ENCODE results near the gene ANGPTL2. TPM values are rescaled to one million over a fixed set of nuclear protein-coding genes. Genes with fewer than 3 reads are reported as not detected.

ANGPTL2 gene
- total RNA-seq, 1 experiment from 2014 or later: 0.08 TPM

DNA sequence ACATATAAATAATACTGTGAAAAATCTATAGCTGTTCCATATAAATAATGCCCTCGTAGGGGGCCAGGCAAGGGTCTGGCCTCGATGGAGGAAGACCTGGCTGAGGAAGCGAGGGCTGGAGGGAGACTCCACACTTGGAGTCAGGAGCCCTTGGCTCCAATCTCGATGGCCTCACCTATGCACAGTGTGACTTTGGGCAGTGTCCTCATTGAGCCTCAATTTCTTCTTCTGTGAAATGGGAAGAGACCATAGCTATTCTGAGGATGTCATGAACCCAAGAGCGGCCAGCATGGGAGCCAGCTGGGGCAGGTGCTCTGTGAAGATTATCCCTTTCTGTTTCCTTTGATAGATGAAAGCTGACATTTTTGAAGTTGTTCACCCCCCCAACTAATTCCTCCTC lies 24.8 kb downstream of the ANGPTL2 start:
- no peak for DNase-seq (ENCODE audit: low spot score)

DNA sequence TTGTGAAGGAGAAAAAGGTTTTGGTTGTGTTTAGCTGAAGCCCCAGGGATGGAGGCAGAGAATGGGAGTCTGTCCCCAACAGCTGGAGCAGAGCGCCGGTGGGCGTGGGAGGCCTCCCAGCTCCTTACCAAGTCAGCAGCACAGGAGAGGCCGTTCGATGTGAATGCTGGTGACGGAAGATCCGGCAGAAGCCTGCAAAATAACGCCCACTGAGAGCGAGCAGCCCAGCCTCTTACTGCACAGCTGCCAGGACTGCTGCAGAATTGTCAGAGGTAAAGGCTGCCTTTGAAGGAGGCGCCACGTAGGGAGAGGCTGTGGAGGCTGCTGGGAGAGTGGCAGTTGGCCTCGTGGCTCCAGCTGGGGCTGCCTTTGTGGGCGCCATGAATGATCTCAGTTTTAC lies 26.2 kb downstream of the ANGPTL2 start:
- no peak for DNase-seq (ENCODE audit: low spot score)

DNA sequence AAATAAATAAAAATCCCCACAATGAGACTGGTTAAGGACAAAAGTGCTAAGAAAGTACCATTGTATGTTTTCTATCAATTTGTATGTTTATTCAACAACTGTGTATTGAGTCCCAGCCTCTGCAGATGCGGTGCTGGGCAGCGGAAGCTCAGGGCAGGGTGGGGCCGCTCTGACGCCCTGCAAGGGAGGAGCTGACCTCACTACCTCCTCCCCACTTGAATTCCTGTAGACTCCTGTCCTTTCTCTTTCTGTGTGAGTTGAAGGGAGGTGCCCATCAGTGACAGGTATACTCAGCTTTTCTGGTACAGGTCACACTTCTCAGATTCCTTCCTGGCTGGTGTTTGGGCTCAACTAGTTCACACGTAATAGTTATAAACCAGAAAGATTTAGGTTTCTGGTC lies 27.0 kb downstream of the ANGPTL2 start:
- DNase-seq (ENCODE audit: low spot score): peak; percentile 68

DNA sequence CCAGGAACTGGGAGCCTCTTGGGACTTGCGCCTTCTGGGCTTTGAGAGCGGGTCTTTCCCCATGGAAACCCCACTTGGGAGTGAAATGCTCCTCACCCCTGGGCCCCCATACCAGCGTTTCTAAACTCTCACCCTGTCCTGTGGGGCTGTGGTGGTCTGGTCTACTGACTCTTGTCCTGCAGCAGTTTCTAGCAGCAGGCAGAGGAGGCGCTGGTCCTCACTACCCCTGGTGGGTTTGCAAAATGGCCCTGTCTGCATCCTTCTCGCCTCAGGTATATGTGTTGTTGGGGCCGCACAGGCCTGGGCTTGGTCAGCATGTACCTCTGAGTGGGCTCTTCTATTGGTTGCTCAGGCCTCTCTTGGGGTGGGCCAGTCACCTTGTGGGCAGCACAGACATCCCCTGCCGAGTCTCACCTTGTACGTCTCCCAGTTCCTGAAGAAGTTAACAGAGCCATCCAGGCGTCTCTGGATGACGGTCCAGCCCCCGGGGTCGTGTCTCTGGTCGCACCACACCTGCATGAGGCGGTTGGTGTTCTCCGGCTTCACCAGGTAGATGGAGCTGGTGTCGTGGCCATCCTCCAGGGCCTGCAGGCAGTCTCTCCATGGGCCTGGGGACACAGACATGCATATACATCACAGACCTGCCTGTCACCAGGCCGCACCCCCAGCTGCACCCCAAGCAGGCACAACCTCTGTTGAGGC lies 29.0 kb downstream of the ANGPTL2 start:
- no peak for DNase-seq (ENCODE audit: low spot score)

DNA sequence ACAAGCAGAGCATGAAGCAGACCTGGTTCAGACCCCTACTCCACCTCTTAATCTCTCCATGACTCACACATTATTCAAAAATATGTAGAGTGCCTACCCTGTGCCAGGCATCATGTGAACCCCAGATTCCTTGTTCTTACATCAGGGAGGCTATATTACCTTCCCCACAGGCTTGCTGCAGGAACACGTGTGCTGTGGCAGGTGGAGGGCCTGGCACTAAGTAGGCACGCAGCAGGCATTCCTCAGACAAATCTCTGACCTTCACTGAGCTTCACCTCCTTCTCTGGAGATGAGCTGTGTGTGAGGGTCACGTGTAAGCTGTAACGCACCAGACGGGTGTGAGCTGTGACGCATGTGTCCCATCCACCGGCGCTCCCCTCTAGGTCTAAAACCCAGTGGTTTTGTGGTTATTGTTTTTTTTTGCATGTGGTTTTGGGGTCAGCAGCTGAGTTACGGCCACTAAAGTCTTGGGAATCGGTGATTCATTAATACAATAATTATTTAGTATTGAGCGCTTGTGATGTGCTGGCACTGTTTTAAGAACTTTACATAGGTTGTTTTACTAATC lies 30.3 kb downstream of the ANGPTL2 start:
- no peak for DNase-seq (ENCODE audit: low spot score)

DNA sequence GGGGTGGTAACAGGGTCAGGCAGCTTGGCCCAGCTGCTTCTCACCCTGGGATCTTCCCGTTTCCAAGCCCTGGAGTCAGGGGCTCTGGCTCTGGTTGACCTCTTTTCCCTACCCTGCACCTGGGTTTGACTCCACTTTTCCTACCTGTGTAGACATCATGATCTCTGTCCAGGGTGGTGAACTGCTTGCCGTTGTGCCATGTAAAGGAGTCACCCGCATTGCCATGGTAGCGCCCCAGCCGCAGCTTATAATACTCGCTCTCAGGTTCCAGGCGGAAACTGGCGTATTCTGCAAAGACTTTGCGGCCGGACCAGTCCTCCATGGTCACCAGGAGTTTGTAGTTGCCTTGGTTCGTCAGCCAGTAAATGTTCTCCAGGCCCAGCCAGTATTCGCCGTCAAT lies 30.9 kb downstream of the ANGPTL2 start:
- no peak for DNase-seq (ENCODE audit: low spot score)

DNA sequence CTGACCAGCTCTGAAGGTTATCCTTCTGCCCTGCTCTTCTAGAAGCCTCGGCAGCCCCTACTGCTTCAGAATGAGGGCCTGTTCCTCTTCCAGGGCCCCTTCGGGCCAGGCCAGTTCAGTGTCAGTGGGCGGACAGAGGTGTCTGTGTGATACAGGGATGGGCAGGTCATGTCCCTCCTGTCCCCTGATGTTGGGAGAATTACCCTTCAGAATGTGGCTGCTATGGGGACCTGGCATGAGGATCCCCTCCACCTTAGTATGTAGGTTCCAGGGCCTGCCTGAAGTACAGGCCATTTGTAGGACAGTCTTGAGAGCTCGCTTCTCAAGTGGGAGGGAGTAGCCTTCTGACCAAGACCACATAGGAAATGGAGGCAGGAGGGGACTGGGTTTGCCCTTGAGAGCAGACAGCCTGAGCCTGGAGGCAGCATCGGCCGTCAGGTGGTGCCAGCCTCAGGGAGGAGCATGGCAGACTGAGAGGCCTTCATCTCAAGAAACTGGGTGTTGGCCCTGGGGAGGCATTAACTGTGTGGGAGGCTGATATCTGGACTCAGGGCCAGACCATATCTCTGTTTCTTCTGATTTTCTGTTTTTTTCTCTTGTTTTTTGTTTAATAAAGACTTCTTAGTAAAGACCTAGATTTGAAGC lies 32.0 kb downstream of the ANGPTL2 start:
- DNase-seq (ENCODE audit: low spot score): no peak

DNA sequence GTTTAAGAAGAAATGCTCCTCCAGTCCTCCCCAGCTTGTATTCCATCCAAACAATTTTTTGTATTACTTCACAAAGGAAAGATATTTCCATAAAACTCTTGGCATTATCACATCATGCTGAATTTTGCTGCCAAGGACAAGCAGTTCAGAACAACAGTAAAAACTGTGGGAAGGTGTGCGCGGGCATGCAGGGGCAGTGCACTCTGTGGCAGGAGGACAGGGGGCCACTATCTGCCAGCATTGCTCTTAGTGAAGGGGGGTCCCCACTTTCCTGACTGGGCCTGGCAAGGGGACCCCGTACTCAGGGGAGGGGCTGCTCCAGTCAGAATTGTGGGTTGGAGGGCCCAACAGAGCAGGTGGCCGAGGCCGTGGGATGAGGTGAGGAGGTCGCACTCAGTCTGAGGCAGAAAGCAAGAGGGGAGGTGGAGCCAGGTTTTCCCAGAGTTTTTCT lies 32.8 kb downstream of the ANGPTL2 start:
- no peak for DNase-seq (ENCODE audit: low spot score)

DNA sequence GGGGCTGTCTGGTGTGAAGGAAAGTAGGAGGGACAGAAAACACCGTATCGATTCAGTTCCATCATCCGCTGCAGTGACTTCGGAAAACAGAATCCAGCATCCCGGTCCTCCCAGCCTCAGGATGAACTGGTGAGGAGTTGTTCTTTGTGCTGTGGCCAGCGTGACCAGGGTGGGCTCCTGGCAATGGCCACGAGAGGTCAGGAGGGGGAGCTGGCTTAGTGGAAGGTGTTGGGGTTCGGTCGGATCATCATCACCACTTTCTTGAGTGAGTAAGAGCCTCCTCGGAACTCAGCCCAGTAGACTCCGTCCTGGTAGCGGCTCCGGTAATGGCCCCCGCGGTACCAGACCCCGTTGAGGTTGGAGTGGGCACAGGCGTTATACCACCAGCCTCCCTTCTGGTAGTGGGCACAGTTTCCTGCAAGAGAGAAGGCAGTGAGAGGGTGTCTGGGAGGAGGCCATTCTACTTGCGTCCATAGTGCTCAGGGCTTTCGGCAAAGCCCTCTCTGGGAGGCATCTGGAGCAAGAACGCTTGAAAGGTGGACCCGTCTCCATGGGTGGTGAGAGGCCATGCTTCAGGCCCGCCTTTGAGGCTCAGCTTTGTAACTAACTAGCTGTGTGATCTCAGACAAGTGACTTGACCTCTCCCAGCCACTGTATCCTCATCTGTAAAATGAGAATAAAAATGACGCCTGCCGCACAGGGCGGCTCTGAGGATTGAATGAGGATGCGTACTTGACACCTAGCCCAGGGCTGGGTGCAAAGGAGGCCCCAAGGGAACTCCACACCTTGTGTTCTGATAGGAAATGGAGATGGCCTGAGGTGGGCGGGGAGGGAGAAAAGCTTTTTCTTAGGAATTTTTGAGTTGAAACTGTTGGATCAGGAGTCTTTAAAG lies 33.5 kb downstream of the ANGPTL2 start:
- DNase-seq (ENCODE audit: low spot score): no peak

DNA sequence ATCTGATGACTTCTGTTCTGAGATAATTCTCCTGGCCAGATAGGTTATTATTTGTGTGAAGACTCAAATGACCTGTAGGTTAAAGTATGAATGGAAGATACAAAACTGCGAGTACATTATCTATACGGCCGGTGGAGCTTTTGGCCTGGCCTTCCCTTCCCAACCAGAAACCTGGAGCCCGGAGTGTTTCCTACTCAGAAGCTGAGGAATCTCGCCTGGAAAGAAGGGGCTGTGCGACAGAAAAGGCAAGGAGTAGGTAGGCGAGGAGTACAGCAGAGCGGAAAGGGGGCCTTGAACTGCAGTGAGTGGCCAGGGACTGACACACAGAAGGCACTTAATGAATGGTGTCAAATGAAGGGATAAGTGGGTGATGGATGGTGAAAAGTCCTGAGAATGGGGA lies 34.6 kb downstream of the ANGPTL2 start:
- no peak for DNase-seq (ENCODE audit: low spot score)

DNA sequence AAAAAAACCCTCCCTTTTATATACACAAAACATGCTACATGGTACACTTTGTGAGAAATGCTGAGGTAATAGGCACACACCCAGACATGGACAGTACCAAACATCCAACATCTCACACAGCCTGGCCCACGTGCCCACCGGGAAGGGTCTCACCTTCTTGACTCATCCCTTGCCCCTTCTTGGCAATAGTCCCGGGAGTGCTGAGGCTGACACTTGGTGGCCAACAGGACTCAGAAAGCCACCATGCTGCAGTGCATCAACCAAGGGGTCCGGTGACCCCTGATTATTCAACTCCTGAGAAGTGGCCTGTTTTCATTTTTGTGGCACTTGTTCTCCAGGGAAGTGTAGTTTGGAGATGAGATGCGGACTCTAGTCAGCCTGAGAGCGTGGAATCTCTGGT lies 35.0 kb downstream of the ANGPTL2 start:
- DNase-seq (ENCODE audit: low spot score): no peak

DNA sequence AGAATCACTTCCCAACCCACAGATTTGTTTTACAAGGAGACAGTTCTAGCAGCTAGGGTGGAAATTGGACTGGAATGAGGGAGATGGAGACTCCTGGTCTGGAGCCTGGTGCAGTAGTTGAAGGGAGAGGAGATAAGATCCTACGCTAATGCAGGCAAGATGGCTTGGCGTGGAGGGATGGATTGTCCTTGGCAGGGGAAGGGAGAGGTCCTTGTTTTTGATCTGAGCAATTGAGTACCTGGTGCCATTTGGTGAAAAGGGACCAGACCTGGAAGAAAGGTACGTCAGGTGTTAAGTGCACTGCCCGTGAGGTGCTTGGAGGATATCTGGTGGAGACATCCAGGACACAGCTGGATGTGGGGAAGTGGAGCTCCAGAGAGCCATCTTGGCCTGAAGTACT lies 35.7 kb downstream of the ANGPTL2 start:
- DNase-seq (ENCODE audit: low spot score): no peak

DNA sequence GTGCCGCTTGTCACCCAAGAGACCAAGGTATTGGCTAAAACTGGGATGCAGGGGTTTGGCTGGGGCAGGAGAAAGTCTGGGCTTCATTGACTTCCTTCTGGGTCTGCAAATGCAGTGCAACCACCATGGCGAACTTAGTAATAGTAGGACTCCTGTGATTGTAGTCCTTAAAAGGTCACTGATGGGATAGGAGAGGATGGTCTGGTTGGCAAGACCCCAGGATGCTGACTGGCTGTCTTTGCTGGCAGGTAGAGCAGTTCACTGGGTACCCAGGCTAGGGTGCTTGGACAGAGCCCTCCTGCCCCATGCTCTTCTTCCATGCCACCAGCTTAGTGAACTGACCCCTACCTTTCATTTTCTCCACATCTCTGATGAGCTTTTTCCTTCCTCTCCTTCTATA lies 37.2 kb downstream of the ANGPTL2 start:
- no peak for DNase-seq (ENCODE audit: low spot score)

DNA sequence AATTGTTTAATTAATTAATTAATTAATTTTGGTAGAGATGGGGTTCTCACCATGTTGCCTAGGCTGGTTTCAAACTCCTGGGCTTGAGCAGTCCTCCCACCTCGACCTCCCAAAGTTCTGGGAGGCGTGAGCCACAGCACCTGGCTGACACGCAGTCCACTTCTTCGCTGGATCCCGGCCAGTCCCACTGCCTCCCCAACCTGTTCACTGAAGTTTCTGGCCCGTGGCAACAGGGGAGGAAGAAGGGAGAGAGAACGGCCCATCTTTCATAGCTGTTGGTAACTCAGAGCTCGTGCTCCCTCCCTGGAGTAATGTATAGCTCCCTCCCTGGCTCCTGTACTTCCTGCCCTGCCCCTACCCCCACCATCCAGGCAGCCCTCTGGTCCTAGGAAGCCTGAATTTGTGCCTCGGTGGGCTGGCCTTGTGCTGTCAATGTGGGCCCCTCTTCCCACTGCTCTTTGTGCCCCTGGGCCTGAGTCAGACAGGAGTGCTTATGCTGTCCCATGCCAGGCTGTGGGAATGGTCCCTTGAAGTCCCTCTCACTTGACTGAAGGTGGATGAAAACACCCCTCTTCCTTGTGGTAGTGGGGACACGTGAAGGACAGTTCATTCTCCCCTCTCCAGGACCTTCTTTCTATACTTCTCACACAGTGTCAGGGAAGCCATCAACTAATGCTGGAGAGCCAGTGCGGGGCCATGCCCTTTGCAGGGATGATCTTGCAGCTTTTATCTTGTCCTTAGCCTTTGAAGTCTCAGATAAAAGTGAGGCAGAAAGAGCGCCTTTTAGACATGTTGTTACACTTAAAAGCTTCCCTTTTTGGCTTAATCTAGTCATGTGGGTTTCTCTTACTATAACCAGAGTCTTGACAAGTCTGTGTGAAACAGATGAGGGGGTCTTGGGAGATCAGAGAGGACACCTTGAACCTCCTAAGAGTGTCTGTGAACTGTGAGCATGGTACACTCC lies 38.1 kb downstream of the ANGPTL2 start:
- DNase-seq (ENCODE audit: low spot score): no peak

DNA sequence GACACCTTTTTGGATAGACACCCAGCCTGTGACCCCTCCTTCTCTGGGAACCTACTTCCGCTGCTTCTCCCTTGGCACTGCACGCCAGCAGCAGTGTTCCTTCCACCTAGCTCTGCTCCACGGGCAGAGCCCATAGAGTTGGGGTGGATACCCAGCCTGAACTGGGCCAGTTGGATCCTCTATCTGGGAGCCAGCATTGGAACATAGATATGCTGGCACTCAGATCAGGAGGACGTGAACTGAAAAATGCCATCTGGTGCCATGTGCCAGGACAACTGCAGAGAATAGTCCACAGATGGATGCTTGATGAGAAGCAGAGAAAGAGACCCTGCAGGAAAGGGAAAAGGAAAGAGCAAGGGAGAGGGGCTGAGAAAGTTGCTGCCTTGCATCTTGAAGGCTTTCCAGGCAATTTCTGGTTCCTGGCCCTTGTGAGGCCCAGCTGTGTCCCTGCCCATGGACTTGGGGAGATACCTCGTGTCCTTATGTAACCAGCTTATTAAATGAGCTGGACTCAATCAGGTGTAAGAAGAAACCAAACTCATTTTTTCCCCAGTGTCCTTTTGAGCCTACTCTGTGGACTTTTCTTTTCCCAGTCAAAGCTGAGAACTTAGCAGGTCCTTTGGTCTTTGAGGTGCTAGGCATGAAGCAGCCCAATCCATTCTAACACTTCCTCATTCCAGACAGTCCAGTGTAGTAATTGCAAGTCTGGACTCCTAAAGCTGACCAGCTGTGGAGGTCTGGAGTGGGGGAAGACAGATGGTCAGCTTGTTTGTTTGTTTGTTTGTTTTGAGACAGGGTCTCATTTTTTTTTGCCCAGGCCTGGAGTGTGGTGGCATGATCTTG lies 39.1 kb downstream of the ANGPTL2 start:
- peak; percentile 11 for DNase-seq (ENCODE audit: low spot score)

DNA sequence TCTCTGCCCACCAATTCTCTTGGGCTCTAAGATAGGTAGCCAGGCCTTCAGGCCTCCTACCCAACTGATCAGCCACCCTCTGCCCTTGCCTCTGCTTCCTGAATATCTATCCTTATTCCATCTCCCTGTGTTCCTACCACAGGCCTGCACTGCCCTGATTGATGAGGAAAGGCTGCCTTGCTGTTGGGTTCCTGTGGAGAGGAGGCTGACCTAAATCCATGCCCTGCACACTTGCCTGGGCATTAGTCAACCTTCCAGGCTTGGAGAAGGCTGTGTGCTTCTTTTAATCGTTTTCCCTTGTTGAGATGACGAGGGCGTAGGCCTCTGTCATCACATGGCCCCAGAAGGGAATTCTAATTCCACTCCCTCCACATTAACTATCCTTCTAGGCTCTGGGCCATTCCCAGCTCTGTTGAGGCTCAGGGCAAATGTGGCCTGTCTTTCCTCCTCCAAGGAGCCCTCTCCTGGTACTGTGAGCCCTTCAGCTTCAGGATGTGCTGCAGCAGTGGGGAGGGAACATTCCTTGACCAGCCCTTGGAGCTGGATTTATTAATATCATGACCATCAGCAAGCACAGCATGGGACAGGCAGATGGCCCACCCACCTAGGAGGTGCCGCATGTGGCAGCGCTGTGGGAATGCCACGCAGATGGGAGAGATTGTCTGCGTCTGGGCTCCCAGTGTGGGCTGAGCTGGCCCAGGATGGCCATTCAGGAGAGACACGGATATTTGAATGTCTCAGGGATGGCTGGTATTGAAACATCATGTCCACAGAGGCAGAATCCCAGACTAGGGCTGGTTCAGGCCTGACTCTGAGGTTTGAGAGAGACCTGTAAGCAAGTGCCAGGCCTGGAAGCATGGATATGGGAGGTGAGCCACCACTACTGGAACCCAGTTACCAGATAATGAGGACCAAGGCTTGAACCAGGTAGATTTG lies 40.9 kb downstream of the ANGPTL2 start:
- DNase-seq (ENCODE audit: low spot score): no peak

DNA sequence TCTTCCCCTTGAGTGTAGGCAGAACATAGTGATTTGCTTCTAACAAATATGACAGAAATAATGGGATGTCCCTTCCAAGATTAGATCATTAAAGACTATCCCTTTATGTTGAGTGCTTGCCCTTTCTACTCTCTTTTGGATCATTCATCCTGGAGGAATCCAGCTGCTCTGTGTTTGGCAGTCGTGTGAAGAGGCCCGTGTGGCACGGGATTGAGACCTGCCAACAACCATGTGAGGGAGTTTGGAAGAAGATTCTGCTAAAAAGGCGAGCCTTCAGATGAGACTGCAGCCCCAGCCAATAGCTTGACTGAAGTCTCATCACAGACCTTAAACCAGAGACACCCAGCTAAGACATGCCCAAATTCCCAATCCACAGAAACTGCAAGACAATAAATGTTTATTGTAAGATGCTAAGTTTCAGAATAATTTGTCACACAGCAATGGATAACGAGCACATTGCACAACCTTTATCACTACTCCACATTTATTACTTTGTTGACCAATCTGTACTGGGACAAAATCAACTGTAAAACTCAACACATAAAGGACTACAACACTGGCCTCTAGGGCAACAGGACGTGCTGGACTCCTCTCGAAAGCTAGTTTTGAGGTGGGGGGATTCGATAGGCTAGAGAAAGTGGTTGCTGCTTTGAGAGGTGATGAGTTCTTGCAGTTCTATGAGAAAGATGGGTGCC lies 42.8 kb downstream of the ANGPTL2 start:
- no peak for DNase-seq (ENCODE audit: low spot score)

DNA sequence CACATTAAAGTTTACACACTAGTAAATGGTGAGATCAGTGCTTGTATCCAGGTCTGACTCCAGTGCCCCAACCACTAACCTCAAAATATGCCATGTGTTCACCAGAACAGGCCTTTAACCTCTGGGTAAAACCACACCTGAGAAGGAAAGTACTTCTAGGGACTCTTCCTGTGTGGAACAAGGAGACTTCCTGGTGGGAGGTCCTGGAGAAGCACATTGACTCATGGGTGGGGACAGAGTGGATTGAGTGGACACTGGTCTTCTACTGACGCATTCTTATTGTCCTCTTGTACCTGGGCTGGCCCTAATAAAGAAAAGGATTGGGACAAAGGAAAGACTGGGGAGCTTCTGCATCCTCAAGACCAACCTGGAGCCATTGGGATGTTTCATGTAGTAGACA lies 43.4 kb downstream of the ANGPTL2 start:
- no peak for DNase-seq (ENCODE audit: low spot score)

All from HT-29 (cell line).